ENCODE data around the gene GPAM.
"Not testable (repeated sequence)": the region's sequence is repeated elsewhere in the genome, so short reads cannot be mapped to it uniquely, and the experiment has no call there.

Gene GPAM

GRCh38 chr10:112214298-112214926, 30.8 kb upstream of the GPAM start:
- no peak for DNase-seq

- no peak for DNase-seq
Observed at GRCh38 chr10:112213836-112214235, 30.3 kb upstream of the GPAM start.

- DNase-seq: no peak
Observed at GRCh38 chr10:112213098-112213823, 29.7 kb upstream of the GPAM start.

- no peak for DNase-seq
Observed at GRCh38 chr10:112210666-112211065, 27.1 kb upstream of the GPAM start.

GRCh38 chr10:112209684-112210131, 26.1 kb upstream of the GPAM start:
- no peak for DNase-seq

- DNase-seq: no peak
Observed at GRCh38 chr10:112208997-112209396, 25.4 kb upstream of the GPAM start.

- DNase-seq: no peak
Observed at GRCh38 chr10:112208292-112208691, 24.7 kb upstream of the GPAM start.

GRCh38 chr10:112203328-112204076, 19.9 kb upstream of the GPAM start:
- no peak for DNase-seq

- no peak for DNase-seq
Observed at GRCh38 chr10:112202561-112203241, 19.1 kb upstream of the GPAM start.

GRCh38 chr10:112202076-112202475, 18.5 kb upstream of the GPAM start:
- DNase-seq: no peak

GRCh38 chr10:112201334-112201733, 17.8 kb upstream of the GPAM start:
- DNase-seq: no peak

GRCh38 chr10:112200259-112200658, 16.7 kb upstream of the GPAM start:
- DNase-seq: not testable (repeated sequence)

- not testable (repeated sequence) for DNase-seq
Observed at GRCh38 chr10:112197662-112198061, 14.1 kb upstream of the GPAM start.

GRCh38 chr10:112195224-112195623, 11.7 kb upstream of the GPAM start:
- DNase-seq: no peak

GRCh38 chr10:112191791-112192190, 8.2 kb upstream of the GPAM start:
- no peak for DNase-seq

GRCh38 chr10:112191041-112191590, 7.6 kb upstream of the GPAM start:
- DNase-seq: no peak

- DNase-seq: no peak
Observed at GRCh38 chr10:112189465-112189864, 5.9 kb upstream of the GPAM start.

- no peak for DNase-seq
Observed at GRCh38 chr10:112187527-112187926, 4.0 kb upstream of the GPAM start.

GRCh38 chr10:112185959-112186358, 2.4 kb upstream of the GPAM start:
- no peak for DNase-seq

GRCh38 chr10:112184379-112184778, 814 bp upstream of the GPAM start:
- DNase-seq: no peak

- no peak for DNase-seq
Observed at GRCh38 chr10:112184052-112184371, 447 bp upstream of the GPAM start.

- no peak for DNase-seq
Observed at GRCh38 chr10:112182784-112183328, 709 bp downstream of the GPAM start.

- DNase-seq: no peak
Observed at GRCh38 chr10:112177247-112177646, 6.3 kb downstream of the GPAM start.

Measured in COR-L47 (cell line).